Tongue (tissue), 2 donors: ENCODE measurements around the gene USP7. TPM values are rescaled to one million over a fixed set of nuclear protein-coding genes. Genes with fewer than 3 reads are reported as not detected.
A peak's percentile ranks its signal among the peaks of the same experiment; 100 is the strongest.

ENCODE experiments used
- DNase-seq: peaks from one replicate; pipeline ENCODE4 v3.0.0-alpha.2; 2015
- total RNA-seq: library from RNA; depleted of rRNA; stranded (reverse); fragments of >200 nt; gene quantifications from one replicate; pipeline ENCODE4 v1.2.3, GENCODE V29; 2014

The USP7 gene
- total RNA-seq, 1 donor from 2014 or later: 103 TPM

- no peak for DNase-seq
Measured at GRCh38 chr16:8951447-8952280, 12.0 kb downstream of the USP7 start.

GRCh38 chr16:8950580-8951077, 13.1 kb downstream of the USP7 start:
- DNase-seq: no peak

GRCh38 chr16:8949536-8950418, 13.9 kb downstream of the USP7 start:
- DNase-seq: no peak

- no peak for DNase-seq
Measured at GRCh38 chr16:8948831-8949230, 14.9 kb downstream of the USP7 start.

GRCh38 chr16:8948069-8948593, 15.6 kb downstream of the USP7 start:
- no peak for DNase-seq

- no peak for DNase-seq
Measured at GRCh38 chr16:8946544-8946943, 17.2 kb downstream of the USP7 start.

GRCh38 chr16:8945626-8946296, 17.9 kb downstream of the USP7 start:
- no peak for DNase-seq

GRCh38 chr16:8943966-8944759, 19.5 kb downstream of the USP7 start:
- no peak for DNase-seq

GRCh38 chr16:8943001-8943763, 20.5 kb downstream of the USP7 start:
- DNase-seq: no peak

- DNase-seq: no peak
Measured at GRCh38 chr16:8941718-8942344, 21.9 kb downstream of the USP7 start.

GRCh38 chr16:8937803-8938202, 25.9 kb downstream of the USP7 start:
- DNase-seq: no peak

GRCh38 chr16:8936421-8936820, 27.3 kb downstream of the USP7 start:
- no peak for DNase-seq

GRCh38 chr16:8935989-8936388, 27.7 kb downstream of the USP7 start:
- no peak for DNase-seq

GRCh38 chr16:8934601-8935000, 29.1 kb downstream of the USP7 start:
- no peak for DNase-seq

- peak; percentile 82 for DNase-seq
Measured at GRCh38 chr16:8931859-8932258, 31.8 kb downstream of the USP7 start.

GRCh38 chr16:8929086-8929748, 34.5 kb downstream of the USP7 start:
- DNase-seq: no peak

GRCh38 chr16:8928467-8928957, 35.2 kb downstream of the USP7 start:
- DNase-seq: no peak

GRCh38 chr16:8926827-8927226, 36.9 kb downstream of the USP7 start:
- DNase-seq: no peak

- DNase-seq: no peak
Measured at GRCh38 chr16:8925455-8925854, 38.3 kb downstream of the USP7 start.
